B cell (primary cell): Measurements from ENCODE around the gene ARHGEF26. TPM values are rescaled to one million over a fixed set of nuclear protein-coding genes. Genes with fewer than 3 reads are reported as not detected.

Experiments used
- ATAC-seq: fragments of 200-7000 bp; cut with Tn5 transposase; one replicate; pipeline ENCODE4 v1.10.0; 2021; ENCODE audit warnings: low read depth, mild to moderate bottlenecking, moderate number of reproducible peaks, moderate library complexity
- CTCF ChIA-PET: fragments of 350-600 bp; sonication (Branson Sonifier 250); formaldehyde crosslinking; loops from one replicate; lab custom pipeline; 2021; ENCODE audit warnings: antibody characterized with exemption, inconsistent platforms; lab: Charles Lee
- POLR2A ChIA-PET: fragments of 350-600 bp; sonication (Branson Sonifier 250); formaldehyde crosslinking; loops from one replicate; lab custom pipeline; 2021; ENCODE audit warnings: antibody characterized with exemption; lab: Charles Lee
- DNase-seq: peaks from one replicate; pipeline ENCODE4 v3.0.0; 2013
- H2AFZ ChIP-seq: 2 replicates; pipeline ENCODE4 v1.6.1; 2012; ENCODE audit warnings: mild to moderate bottlenecking, low read depth, low read length; ENCODE audit not compliant: insufficient read depth, poor library complexity, severe bottlenecking
- H3K27ac ChIP-seq, 2 donors: 1 replicate in 1 of 2; 2 replicates in 1 of 2; pipeline ENCODE4 v1.5.1; 2012 to 2013; ENCODE audit warnings: low read length in 2 of 2, mild to moderate bottlenecking in 2 of 2, moderate library complexity in 1 of 2
- H3K27me3 ChIP-seq, 4 experiments: fragments of 200-600 bp in 1 of 4; sonication (generic) in 1 of 4; replicated peaks in 1 of 4; 1 replicate in 2 of 4; 2 replicates in 2 of 4; pipeline versions ENCODE4 v1.6.1 to v1.7.0; 2013 to 2016; ENCODE audit warnings: low read length in 3 of 4, mild to moderate bottlenecking in 2 of 4, mixed read lengths in 1 of 4, moderate library complexity in 1 of 4; ENCODE audit not compliant: insufficient read depth in 4 of 4, control insufficient read depth in 3 of 4; ENCODE audit errors: control extremely low read depth in 1 of 4
- H3K36me3 ChIP-seq, 2 experiments: replicated peaks in 1 of 2; 1 replicate in 1 of 2; 2 replicates in 1 of 2; pipeline versions ENCODE4 v1.6.1 to v1.7.1; 2013; ENCODE audit warnings: low read length in 1 of 2; ENCODE audit not compliant: insufficient read depth in 2 of 2, control insufficient read depth in 1 of 2; ENCODE audit errors: control extremely low read depth in 1 of 2, extremely low read depth in 1 of 2
- H3K4me1 ChIP-seq, 2 donors: fragments of 200-600 bp in 1 of 2; sonication (generic) in 1 of 2; 1 replicate in 1 of 2; 2 replicates in 1 of 2; pipeline versions ENCODE4 v1.5.1 to v1.6.1; 2013 to 2017; ENCODE audit warnings: low read length in 2 of 2; ENCODE audit not compliant: control insufficient read depth in 2 of 2, insufficient read depth in 2 of 2
- H3K4me2 ChIP-seq: replicated peaks from 2 replicates; pipeline ENCODE3; 2012; ENCODE audit warnings: mild to moderate bottlenecking, low read depth, low read length; ENCODE audit not compliant: poor library complexity, severe bottlenecking
- H3K4me3 ChIP-seq, 5 experiments: fragments of 200-600 bp in 1 of 5; sonication (generic) in 1 of 5; 1 replicate in 3 of 5; 2 replicates in 2 of 5; pipeline versions ENCODE4 v1.5.1 to v1.7.0; 2011 to 2016; ENCODE audit warnings: low read length in 4 of 5, mild to moderate bottlenecking in 4 of 5, low read depth in 2 of 5, control low read depth in 1 of 5, moderate library complexity in 1 of 5; ENCODE audit not compliant: insufficient read depth in 1 of 5; ENCODE audit errors: control extremely low read depth in 1 of 5, extremely low read depth in 1 of 5
- H3K79me2 ChIP-seq: fragments of 200-600 bp; sonication (generic); one replicate; pipeline ENCODE4 v1.6.0; 2016; ENCODE audit warnings: low read length; ENCODE audit not compliant: control insufficient read depth, insufficient read depth
- H3K9ac ChIP-seq: fragments of 200-600 bp; sonication (generic); 2 replicates; pipeline ENCODE4 v1.6.1; 2017; ENCODE audit warnings: mild to moderate bottlenecking, low read length, moderate library complexity
- H3K9me3 ChIP-seq, 3 donors: one replicate each; pipeline versions ENCODE4 v1.6.1 to v1.7.1; 2013; ENCODE audit warnings: low read length in 2 of 3; ENCODE audit not compliant: control insufficient read depth in 2 of 3, insufficient read depth in 1 of 3; ENCODE audit errors: control extremely low read depth in 1 of 3
- H4K20me1 ChIP-seq: 2 replicates; pipeline ENCODE4 v1.6.0; 2012; ENCODE audit warnings: mild to moderate bottlenecking, low read length; ENCODE audit not compliant: insufficient read depth, control insufficient read depth, poor library complexity, severe bottlenecking
- H3K27ac Mint-ChIP-seq: one replicate; pipeline ENCODE4 v1.8.0; 2021; ENCODE audit warnings: mixed read lengths
- H3K27me3 Mint-ChIP-seq: one replicate; pipeline ENCODE4 v1.8.0; 2021; ENCODE audit warnings: mixed read lengths
- H3K4me1 Mint-ChIP-seq: one replicate; pipeline ENCODE4 v1.8.0; 2021; ENCODE audit warnings: mixed read lengths
- H3K4me3 Mint-ChIP-seq: one replicate; pipeline ENCODE4 v1.8.0; 2021; ENCODE audit warnings: mixed read lengths
- H3K9me3 Mint-ChIP-seq: one replicate; pipeline ENCODE4 v1.8.0; 2022; ENCODE audit warnings: mixed read lengths; ENCODE audit not compliant: insufficient read depth
- EZH2 ChIP-seq: IDR thresholded peaks from 2 replicates; pipeline ENCODE4 v1.6.1; 2012; ENCODE audit warnings: borderline replicate concordance, low read depth, mild to moderate bottlenecking, moderate library complexity, low read length; ENCODE audit not compliant: insufficient read depth, poor library complexity, severe bottlenecking
- WGBS: methylation state at CpG from one replicate; pipeline ENCODE4 v1.1.5; 2013; ENCODE audit warnings: missing lambda C conversion rate; ENCODE audit not compliant: insufficient coverage; 5-methylcytosine and 5-hydroxymethylcytosine counted together
- intact Hi-C: fragments of 100-400 bp; cut with micrococcal nuclease; formaldehyde crosslinking; loops from one replicate; pipeline ENCODE4 v1.10.0; 2022
- polyA plus RNA-seq: library from polyadenylated mRNA; depleted of rRNA; stranded (reverse); fragments of >200 nt; gene quantifications from 2 replicates; pipeline ENCODE4 v1.2.3, GENCODE V29; 2012
- total RNA-seq, 2 donors: library from RNA; stranded (reverse); fragments of 120-200 nt in 1 of 2; gene quantifications; 1 replicate in 1 of 2; 2 replicates in 1 of 2; pipeline versions ENCODE4 v1.2.3 to v1.2.4, GENCODE V29; 2013 to 2022
- TF ChIP-seq, protein P1 (sequence below): fragments of 200-600 bp; IDR thresholded peaks from one replicate; pipeline ENCODE4 v1.8.0; 2022; ENCODE audit warnings: antibody characterized with exemption, mild to moderate bottlenecking

The ARHGEF26 gene
- total and polyA plus RNA-seq, 2 donors (not counting 1 experiment from before 2014, with no cell fraction given): not detected

DNA sequence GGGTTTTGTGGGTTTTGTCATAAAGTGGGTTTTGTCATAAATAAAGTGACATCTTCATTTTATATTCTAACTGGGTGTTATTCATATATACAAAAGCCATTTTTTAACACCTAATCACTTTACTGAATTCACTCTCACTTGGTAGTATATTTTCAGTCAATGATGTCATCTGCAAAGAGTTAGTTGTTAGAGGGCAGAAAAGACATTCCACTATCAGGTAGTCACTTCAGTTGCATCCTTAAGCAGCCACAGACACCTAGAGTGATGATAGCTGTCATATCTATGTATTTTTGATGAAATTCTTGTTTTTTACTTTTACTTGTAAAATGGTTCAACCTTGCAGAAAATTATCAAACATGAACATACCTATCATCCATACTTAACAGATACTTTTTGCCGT, 114.1 kb downstream of the ARHGEF26 start:
- ATAC-seq (no peak), DNase-seq (no peak)
- Histone ChIP-seq H4K20me1 (no peaks in the 10 kb centered on the region), H3K4me3 (no peak overlapping the region), H3K27ac (no peak overlapping the region), H3K9ac (no peak overlapping the region), H3K9me3 (no peaks in the 10 kb centered on the region), H2AFZ (no peak overlapping the region), H3K4me2 (no peak overlapping the region), H3K79me2 (no peaks in the 10 kb centered on the region), H3K36me3 (no peaks in the 10 kb centered on the region), H3K27me3 (no peaks in the 10 kb centered on the region), H3K4me1 (no peaks in the 10 kb centered on the region)
- Mint-ChIP-seq H3K4me1 (no peaks in the 10 kb centered on the region), H3K27ac (no peak overlapping the region), H3K9me3 (no peaks in the 10 kb centered on the region), H3K4me3 (no peak overlapping the region), H3K27me3 (peaks cover 22% of the 10 kb centered on the region)
- POLR2A ChIA-PET: no interaction called here
- intact Hi-C loops: no loop called here
- no peak for TF ChIP-seq EZH2
- TF ChIP-seq, protein P1, sequence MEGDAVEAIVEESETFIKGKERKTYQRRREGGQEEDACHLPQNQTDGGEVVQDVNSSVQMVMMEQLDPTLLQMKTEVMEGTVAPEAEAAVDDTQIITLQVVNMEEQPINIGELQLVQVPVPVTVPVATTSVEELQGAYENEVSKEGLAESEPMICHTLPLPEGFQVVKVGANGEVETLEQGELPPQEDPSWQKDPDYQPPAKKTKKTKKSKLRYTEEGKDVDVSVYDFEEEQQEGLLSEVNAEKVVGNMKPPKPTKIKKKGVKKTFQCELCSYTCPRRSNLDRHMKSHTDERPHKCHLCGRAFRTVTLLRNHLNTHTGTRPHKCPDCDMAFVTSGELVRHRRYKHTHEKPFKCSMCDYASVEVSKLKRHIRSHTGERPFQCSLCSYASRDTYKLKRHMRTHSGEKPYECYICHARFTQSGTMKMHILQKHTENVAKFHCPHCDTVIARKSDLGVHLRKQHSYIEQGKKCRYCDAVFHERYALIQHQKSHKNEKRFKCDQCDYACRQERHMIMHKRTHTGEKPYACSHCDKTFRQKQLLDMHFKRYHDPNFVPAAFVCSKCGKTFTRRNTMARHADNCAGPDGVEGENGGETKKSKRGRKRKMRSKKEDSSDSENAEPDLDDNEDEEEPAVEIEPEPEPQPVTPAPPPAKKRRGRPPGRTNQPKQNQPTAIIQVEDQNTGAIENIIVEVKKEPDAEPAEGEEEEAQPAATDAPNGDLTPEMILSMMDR: no peak
- CTCF ChIA-PET: interaction anchor here (0.6 kb wide), 1 partner anchor 21 kb away, joined by 3 read pairs; no protein-coding TSS in a partner anchor
- WGBS: 100% methylated on average over 1 of the region's 1 CpG

DNA sequence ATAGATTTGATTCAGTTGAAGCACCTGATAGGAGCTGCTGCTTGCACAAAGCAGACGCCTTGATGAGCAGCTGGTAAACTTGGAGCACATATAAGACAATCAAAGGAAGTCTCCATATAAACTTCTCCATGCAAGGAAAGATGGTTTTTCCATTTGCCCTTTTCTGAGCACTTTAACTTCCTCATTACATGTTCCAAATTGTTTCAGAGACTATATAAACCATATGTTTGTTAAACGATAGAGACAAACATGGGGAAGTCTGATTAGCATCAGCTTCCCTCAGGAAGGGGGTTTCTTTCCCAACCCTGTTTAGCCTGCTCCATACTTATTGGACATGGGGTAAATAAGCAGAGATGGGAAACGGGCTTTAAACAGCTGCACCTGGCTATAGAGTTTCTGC, 115.1 kb downstream of the ARHGEF26 start:
- H3K4me1 Mint-ChIP-seq: no peaks in the 10 kb centered on the region
- H3K4me3 Mint-ChIP-seq: no peak overlapping the region
- ATAC-seq: no peak
- Histone ChIP-seq H3K79me2 (no peaks in the 10 kb centered on the region), H3K9ac (no peak overlapping the region), H2AFZ (no peak overlapping the region), H3K4me2 (no peak overlapping the region), H3K9me3 (no peaks in the 10 kb centered on the region), H3K27me3 (no peaks in the 10 kb centered on the region), H3K4me1 (no peaks in the 10 kb centered on the region), H3K27ac (no peak overlapping the region), H3K4me3 (no peak overlapping the region), H4K20me1 (no peaks in the 10 kb centered on the region), H3K36me3 (no peaks in the 10 kb centered on the region)
- CTCF ChIA-PET: no interaction called here
- no peaks in the 10 kb centered on the region for H3K9me3 Mint-ChIP-seq
- H3K27ac Mint-ChIP-seq: no peak overlapping the region
- TF ChIP-seq, protein P1: no peak
- no peak for TF ChIP-seq EZH2
- WGBS: no CpG with 5 or more reads among the region's 3 CpGs
- DNase-seq: no peak
- POLR2A ChIA-PET: no interaction called here
- peaks cover 22% of the 10 kb centered on the region for H3K27me3 Mint-ChIP-seq
- intact Hi-C loops: no loop called here
